NCI-H510A (cell line): ENCODE data around the gene TMC8.

ENCODE experiments used
- DNase-seq: peaks from one replicate; lab custom pipeline; 2025; lab: John Stamatoyannopoulos, UW

The TMC8 gene

GRCh38 chr17:78124081-78124835 is 6.3 kb upstream of the TMC8 start:
- DNase-seq = no peak

GRCh38 chr17:78124836-78125137 is 5.8 kb upstream of the TMC8 start:
- DNase-seq = no peak

- no peak for DNase-seq
Measured at GRCh38 chr17:78125138-78125913, 5.2 kb upstream of the TMC8 start.

- DNase-seq = no peak
Measured at GRCh38 chr17:78125976-78126894, 4.3 kb upstream of the TMC8 start.

DNA sequence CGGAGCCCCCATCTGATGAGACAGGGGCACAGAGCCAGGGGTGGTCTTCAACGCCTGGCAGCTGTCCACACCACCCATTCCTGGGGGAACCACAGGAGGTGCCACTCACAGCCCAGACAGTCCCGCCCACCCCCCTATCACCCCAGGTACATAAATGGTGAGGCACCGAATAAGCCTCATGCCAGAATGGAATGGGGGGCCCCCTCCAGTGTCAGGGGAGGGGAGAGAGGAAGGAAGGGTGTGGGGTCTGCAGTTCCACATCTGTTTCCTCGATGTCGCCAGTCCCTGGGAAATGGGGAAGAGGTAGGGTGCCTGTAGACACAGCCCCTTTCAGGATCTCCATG is 3.7 kb upstream of the TMC8 start:
- DNase-seq = no peak

- no peak for DNase-seq
Measured at GRCh38 chr17:78127239-78127887, 3.2 kb upstream of the TMC8 start.

- DNase-seq = no peak
Measured at GRCh38 chr17:78127888-78128550, 2.6 kb upstream of the TMC8 start.

DNA sequence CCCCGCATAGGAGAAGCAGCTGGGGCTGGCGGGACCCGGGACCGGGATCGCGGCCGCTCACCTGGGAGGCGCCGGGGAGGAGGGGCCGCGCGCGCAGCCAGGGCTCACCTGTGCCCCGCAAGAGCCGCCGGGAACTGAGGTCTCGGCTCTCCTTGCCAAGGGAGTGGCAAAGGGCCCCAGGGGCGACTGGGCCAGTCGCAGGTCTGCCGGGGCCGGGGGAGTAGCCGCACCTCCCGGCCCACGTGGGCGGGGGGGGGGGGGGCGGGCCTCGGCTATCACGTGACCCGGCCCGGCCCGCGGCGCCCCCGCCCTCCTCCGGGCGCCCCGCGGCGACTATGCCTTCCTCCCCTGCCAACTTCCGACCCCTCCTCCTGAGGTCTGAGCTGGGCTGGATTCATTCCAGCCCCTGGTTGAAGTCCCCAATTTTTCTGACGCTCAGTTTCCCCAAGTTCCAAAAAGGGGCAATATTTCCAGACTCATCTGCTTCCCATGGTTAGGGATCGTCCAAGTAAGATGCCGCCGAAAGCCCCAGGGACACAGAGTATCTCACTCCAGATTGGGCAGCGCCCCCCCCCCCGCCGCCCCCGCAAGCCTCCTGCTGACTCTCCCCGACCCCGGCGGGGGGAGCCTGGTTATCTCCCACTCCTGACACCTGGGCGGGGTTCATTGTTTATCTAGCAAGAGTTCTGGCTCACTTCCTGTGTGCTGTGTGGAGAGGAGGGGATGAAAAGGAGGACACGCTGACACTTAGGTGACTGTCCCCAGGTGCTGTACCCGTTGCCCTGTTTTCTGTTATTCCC is 1.8 kb upstream of the TMC8 start, which contains the start of gene TMC6:
Gene TMC6 (minus strand): TSS at position 205 of the 800 bp plus-strand sequence. CDS start 1,923 bp downstream, outside the sequence.
- peak; percentile 85 for DNase-seq

DNA sequence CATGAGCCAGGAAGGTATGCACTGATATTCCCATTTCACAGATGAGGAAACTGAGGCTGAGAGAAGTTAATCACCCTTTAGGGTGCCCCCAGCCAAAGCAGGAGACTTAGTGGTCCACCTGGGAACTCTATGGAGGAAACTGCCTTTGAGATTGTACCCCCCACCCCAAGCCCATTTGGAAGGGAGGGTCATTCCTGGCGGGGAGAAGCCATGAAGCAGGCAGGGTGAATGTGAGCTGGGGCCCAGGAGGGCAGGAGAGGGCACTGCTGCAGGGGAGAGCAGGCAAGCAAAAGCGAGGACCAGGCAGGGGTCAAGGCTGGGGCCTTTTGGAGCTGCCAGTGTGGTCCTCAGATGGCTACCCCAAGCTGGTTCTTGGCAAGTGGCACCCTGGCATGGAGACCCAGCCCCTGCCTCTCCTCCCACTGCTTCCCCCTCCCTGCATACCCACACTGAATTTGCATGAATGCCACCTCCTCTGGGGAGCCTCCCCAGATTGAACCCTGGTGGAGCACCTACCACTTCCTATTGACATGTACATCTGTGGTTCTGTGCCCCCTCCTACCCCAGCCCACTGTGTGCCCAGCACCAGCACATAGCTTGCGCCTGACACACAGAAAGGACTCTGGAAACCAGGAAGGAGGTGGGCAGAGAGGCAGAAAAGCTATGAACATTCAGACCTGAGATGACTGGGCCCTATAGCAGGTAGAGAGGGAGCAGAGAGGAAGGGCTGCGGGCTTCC is 1.1 kb upstream of the TMC8 start:
- DNase-seq = no peak

GRCh38 chr17:78130090-78130436 is 508 bp upstream of the TMC8 start:
- DNase-seq = no peak

DNA sequence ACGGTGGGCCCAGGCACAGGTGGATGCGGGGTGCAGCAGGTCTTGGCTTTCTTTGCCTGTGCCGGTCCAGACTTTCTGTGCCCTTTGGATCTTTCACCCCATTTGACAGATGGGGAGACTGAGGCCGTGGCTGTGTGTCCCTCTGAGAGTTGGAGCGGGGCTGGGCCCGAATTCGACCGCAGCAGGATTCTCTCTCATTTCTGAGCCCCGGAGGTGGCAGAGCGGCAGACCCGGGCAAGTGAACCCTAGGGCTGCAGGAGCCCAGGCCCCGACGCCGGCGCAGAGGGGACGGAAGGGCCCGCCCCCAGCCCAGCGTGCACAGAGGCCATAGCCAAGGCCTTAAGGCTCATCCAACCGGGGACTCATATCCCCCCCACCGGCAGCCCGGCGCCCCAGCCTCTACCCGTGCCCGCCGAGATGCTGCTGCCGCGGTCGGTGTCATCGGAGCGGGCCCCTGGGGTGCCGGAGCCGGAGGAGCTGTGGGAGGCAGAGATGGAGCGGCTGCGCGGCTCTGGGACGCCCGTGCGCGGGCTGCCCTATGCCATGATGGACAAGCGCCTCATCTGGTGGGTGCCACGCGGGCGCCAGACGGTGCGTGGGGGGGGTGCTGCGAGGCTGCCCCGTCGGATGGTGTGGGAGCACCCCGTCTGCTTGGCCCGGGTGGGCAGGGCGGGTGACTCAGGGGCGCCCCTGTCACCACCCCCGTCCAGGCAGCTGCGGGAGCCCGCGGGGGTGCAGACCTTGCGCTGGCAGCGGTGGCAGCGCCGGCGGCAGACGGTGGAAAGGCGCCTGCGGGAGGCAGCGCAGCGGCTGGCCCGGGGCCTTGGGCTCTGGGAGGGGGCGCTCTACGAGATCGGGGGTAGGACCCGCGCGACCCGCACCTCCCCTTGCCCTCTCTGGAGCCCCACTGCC is 857 bp downstream of the TMC8 start:
- no peak for DNase-seq

- no peak for DNase-seq
Measured at GRCh38 chr17:78132084-78132676, 1.6 kb downstream of the TMC8 start.

DNA sequence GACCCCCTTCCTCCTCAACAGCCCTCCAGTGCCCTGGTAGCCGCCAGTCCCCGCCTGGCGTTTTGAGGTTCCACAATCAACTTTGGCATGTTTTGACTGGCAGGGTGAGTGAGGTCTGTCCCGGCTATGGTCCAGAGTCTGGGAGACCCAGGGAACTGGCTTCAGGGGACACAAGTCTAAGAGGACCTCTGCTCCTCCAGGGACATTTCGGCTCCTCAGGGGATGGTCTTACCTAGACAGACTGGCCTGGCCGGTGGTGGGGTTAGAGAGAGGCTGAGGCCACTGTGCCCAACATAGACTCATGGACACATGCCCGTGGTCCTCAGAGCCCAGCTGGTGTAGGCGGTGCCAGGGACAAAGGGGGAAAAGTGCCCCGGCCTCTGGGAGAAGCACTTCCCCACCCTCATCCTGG is 2.2 kb downstream of the TMC8 start:
- DNase-seq = no peak

GRCh38 chr17:78133179-78133951 is 2.8 kb downstream of the TMC8 start:
- DNase-seq = no peak

DNA sequence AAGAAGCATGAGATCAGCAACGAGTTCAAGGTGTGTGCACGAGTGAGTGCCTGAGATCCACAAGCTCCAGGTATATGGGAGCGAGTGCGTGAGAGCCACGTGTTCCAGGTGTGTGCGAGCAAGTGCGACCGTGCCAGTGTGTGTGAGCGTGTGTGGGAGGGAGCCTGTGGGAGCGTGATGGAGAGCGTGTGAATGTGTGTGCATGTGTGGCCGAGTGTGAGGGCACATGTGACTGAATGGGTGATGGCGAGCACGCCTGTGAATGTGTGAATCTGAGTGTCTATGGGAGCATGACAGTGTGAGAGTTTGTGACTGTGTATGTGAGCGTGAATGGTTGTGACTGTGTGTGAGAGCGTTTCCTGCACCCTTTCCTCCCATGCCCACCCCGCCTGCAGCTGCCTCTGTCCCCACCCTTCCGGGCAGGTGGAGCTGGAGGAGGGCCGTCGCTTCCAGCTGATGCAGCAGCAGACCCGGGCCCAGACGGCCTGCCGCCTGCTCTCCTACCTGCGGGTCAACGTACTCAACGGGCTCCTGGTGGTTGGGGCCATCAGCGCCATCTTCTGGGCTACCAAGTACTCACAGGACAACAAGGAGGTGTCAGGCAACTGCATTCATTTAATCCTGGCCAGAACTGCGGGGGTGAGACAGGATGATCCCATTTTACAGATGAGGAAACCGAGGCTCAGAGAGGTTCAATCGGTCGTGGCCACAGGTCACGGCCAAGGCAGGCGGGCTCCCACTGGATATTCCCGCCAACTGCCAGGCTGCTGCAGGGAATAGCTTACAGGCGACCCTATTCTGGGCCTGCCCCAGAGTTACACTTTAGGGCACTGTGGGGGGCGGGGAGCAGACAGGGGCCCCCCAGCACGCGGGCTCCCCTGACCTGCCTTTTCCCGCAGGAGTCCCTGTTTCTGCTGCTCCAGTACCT is 3.7 kb downstream of the TMC8 start:
- peak; percentile 67 for DNase-seq

DNA sequence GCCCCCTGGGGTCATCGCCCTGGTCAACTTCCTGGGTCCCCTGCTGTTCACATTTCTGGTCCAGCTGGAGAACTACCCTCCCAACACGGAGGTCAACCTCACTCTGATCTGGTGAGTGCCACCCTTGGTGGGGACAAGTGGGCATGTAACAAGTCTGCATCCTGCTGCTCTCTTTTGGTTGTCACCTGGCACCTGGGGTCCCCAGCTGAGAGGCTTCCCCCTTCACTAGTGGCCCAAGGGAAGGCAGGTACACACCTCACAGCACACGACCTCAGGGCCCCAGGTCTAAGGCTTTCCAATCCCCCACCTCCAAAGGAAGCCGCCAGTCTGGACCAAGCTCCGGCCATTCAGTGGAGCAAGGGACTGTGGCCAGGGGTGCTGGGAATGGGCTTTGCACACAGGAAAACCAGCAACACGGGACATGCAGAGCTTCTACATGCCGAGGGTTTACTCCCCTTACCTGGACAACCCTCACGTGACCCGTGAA is 4.4 kb downstream of the TMC8 start:
- DNase-seq = no peak
